H1 (cell line): ENCODE data around the gene PSMD9. TPM values are rescaled to one million over a fixed set of nuclear protein-coding genes. Genes with fewer than 3 reads are reported as not detected.

Experiments used
- CTCF ChIA-PET: fragments of 300-600 bp; sonication (Branson Sonifier 250); formaldehyde crosslinking; loops from one replicate; lab custom pipeline; 2021; ENCODE audit not compliant: partially characterized antibody; lab: Charles Lee
- POLR2A ChIA-PET: fragments of 300-600 bp; sonication (Branson Sonifier 250); formaldehyde crosslinking; loops from one replicate; lab custom pipeline; 2021; ENCODE audit warnings: inconsistent platforms; ENCODE audit not compliant: partially characterized antibody; lab: Charles Lee
- DNase-seq, 2 experiments: peaks; one replicate each; pipeline versions ENCODE4 v3.0.0 to v3.0.0-alpha.2; 2010 to 2022; ENCODE audit warnings: low spot score in 2 of 2, low read depth in 1 of 2, mixed read lengths in 1 of 2
- FAIRE-seq: peaks from 2 replicates; lab custom pipeline; 2011; peaks lifted over from hg19 to GRCh38; lab: Jason Lieb, UNC
- H2AFZ ChIP-seq: 2 replicates; pipeline ENCODE4 v1.8.1; 2012; ENCODE audit warnings: low read length, inconsistent platforms
- H2AK5ac ChIP-seq: 2 replicates; pipeline ENCODE4 v1.6.1; 2013; ENCODE audit warnings: low read depth, low read length
- H2BK120ac ChIP-seq: replicated peaks from 2 replicates; pipeline ENCODE3; 2013; ENCODE audit warnings: low read depth, low read length, inconsistent platforms
- H2BK12ac ChIP-seq: 2 replicates; pipeline ENCODE4 v1.6.1; 2013; ENCODE audit warnings: low read depth, low read length
- H2BK15ac ChIP-seq: 2 replicates; pipeline ENCODE4 v1.6.1; 2013; ENCODE audit warnings: low read length
- H2BK20ac ChIP-seq: 2 replicates; pipeline ENCODE4 v1.6.1; 2013; ENCODE audit warnings: low read length
- H2BK5ac ChIP-seq: 2 replicates; pipeline ENCODE4 v1.6.1; 2013; ENCODE audit warnings: low read depth, low read length
- H3K14ac ChIP-seq: 2 replicates; pipeline ENCODE4 v1.6.1; 2013; ENCODE audit warnings: inconsistent platforms; ENCODE audit not compliant: insufficient read length
- H3K18ac ChIP-seq: 2 replicates; pipeline ENCODE4 v1.6.1; 2013; ENCODE audit warnings: low read length; ENCODE audit errors: extremely low read depth
- H3K23ac ChIP-seq: 2 replicates; pipeline ENCODE4 v1.6.1; 2013; ENCODE audit warnings: inconsistent platforms; ENCODE audit not compliant: insufficient read length
- H3K23me2 ChIP-seq: 2 replicates; pipeline ENCODE4 v1.6.1; 2013; ENCODE audit warnings: low read depth, low read length
- H3K27ac ChIP-seq: 2 replicates; pipeline ENCODE4 v1.6.1; 2011; ENCODE audit warnings: low read depth, low read length, inconsistent platforms
- H3K27me3 ChIP-seq, 4 experiments: replicated peaks in 1 of 4; 1 replicate in 1 of 4; 2 replicates in 3 of 4; pipeline versions ENCODE4 v1.6.1 to v1.8.1; 2011 to 2013; ENCODE audit warnings: low read length in 3 of 4, mild to moderate bottlenecking in 3 of 4, inconsistent platforms in 2 of 4, mixed read lengths in 2 of 4, moderate library complexity in 1 of 4; ENCODE audit not compliant: control insufficient read depth in 3 of 4, insufficient read depth in 3 of 4; ENCODE audit errors: extremely low read depth in 1 of 4
- H3K36me3 ChIP-seq, 4 experiments: 2 replicates each; pipeline versions ENCODE4 v1.6.1 to v1.8.1; 2011 to 2013; ENCODE audit warnings: mild to moderate bottlenecking in 4 of 4, low read length in 3 of 4, moderate library complexity in 2 of 4, control low read depth in 1 of 4, inconsistent platforms in 1 of 4; ENCODE audit not compliant: insufficient read depth in 4 of 4, control insufficient read depth in 2 of 4
- H3K4ac ChIP-seq: replicated peaks from 2 replicates; pipeline ENCODE3; 2013; ENCODE audit warnings: low read length, low read depth, mixed read lengths, inconsistent platforms; ENCODE audit not compliant: insufficient read length
- H3K4me1 ChIP-seq, 4 experiments: replicated peaks in 1 of 4; 1 replicate in 1 of 4; 2 replicates in 3 of 4; pipeline versions ENCODE4 v1.6.1 to v1.8.1; 2011 to 2013; ENCODE audit warnings: low read length in 3 of 4, inconsistent platforms in 2 of 4, mixed read lengths in 1 of 4; ENCODE audit not compliant: insufficient read depth in 4 of 4, control insufficient read depth in 3 of 4
- H3K4me2 ChIP-seq, 2 experiments: 2 replicates each; pipeline versions ENCODE4 v1.6.1 to v1.8.1; 2011 to 2013; ENCODE audit warnings: low read depth in 2 of 2, low read length in 2 of 2, control low read depth in 1 of 2, inconsistent platforms in 1 of 2, mild to moderate bottlenecking in 1 of 2; ENCODE audit not compliant: insufficient read depth in 1 of 2
- H3K4me3 ChIP-seq, 4 experiments: fragments of 200-600, 300-600 bp in 1 of 4; sonication (generic), shearing (Covaris generic), sonication (Bioruptor Twin) in 1 of 4; 2 replicates each; pipeline versions ENCODE4 v1.5.1 to v1.8.1; 2011 to 2016; ENCODE audit warnings: low read length in 4 of 4, low read depth in 3 of 4, control low read depth in 2 of 4, inconsistent platforms in 2 of 4, mild to moderate bottlenecking in 2 of 4, mixed read lengths in 1 of 4, moderate library complexity in 1 of 4; ENCODE audit not compliant: insufficient read depth in 2 of 4; ENCODE audit errors: extremely low read depth in 1 of 4
- H3K56ac ChIP-seq: replicated peaks from 2 replicates; pipeline ENCODE3; 2013; ENCODE audit warnings: low read depth, mild to moderate bottlenecking, mixed read lengths, low read length, inconsistent platforms; ENCODE audit not compliant: insufficient read length
- H3K79me1 ChIP-seq: 2 replicates; pipeline ENCODE4 v1.6.1; 2013; ENCODE audit warnings: low read depth, low read length, control low read depth
- H3K79me2 ChIP-seq, 2 experiments: 2 replicates each; pipeline versions ENCODE4 v1.6.1 to v1.8.1; 2012 to 2013; ENCODE audit warnings: low read length in 2 of 2, mild to moderate bottlenecking in 2 of 2, inconsistent platforms in 1 of 2; ENCODE audit not compliant: insufficient read depth in 2 of 2, control insufficient read depth in 1 of 2
- H3K9ac ChIP-seq, 4 experiments: replicated peaks in 1 of 4; 1 replicate in 1 of 4; 2 replicates in 3 of 4; pipeline versions ENCODE4 v1.6.1 to v1.8.1; 2011 to 2013; ENCODE audit warnings: low read depth in 3 of 4, low read length in 3 of 4, control low read depth in 2 of 4, mild to moderate bottlenecking in 2 of 4, moderate library complexity in 2 of 4, inconsistent platforms in 1 of 4; ENCODE audit errors: extremely low read depth in 1 of 4
- H3K9me3 ChIP-seq, 2 experiments: 2 replicates each; pipeline versions ENCODE4 v1.6.1 to v1.8.1; 2012 to 2013; ENCODE audit warnings: mild to moderate bottlenecking in 2 of 2, moderate library complexity in 2 of 2, control low read depth in 1 of 2, inconsistent platforms in 1 of 2, low read depth in 1 of 2, low read length in 1 of 2, mixed read lengths in 1 of 2; ENCODE audit not compliant: insufficient read depth in 2 of 2
- H4K20me1 ChIP-seq, 2 experiments: replicated peaks in 1 of 2; 2 replicates each; pipeline versions ENCODE3 to v1.8.1; 2011 to 2013; ENCODE audit warnings: inconsistent platforms in 2 of 2, low read length in 2 of 2, mild to moderate bottlenecking in 1 of 2; ENCODE audit not compliant: insufficient read depth in 2 of 2, control insufficient read depth in 1 of 2
- H4K5ac ChIP-seq: 2 replicates; pipeline ENCODE4 v1.6.1; 2013; ENCODE audit warnings: low read length, low read depth, mixed read lengths, inconsistent platforms; ENCODE audit not compliant: insufficient read length
- H4K8ac ChIP-seq: 2 replicates; pipeline ENCODE4 v1.8.0; 2013; ENCODE audit warnings: mild to moderate bottlenecking, moderate library complexity, low read length, inconsistent platforms; ENCODE audit not compliant: insufficient read depth; ENCODE audit errors: extremely low read depth
- H4K91ac ChIP-seq: replicated peaks from 2 replicates; pipeline ENCODE3; 2013; ENCODE audit warnings: low read length, mixed read lengths, inconsistent platforms; ENCODE audit not compliant: insufficient read length
- CHD1 ChIP-seq: IDR thresholded peaks from 2 replicates; pipeline ENCODE4 v1.6.1; 2012; ENCODE audit warnings: low read depth, low read length, improper control_type of control experiment
- SIRT6 ChIP-seq: IDR thresholded peaks from one replicate; pipeline ENCODE4 v1.7.1; 2012; ENCODE audit warnings: low read length, inconsistent platforms
- WGBS, 2 experiments: shearing (Covaris generic) in 1 of 2; methylation state at CpG; one replicate each; pipeline versions ENCODE4 v1.1.6 to v1.1.7; 2013 to 2015; ENCODE audit warnings: low lambda C conversion rate in 2 of 2, mixed read lengths in 2 of 2, inconsistent platforms in 1 of 2, low coverage in 1 of 2, missing lambda C conversion rate in 1 of 2; ENCODE audit not compliant: insufficient replicate concordance in 2 of 2, insufficient coverage in 1 of 2, insufficient read length in 1 of 2; ENCODE audit errors: extremely low coverage in 1 of 2, missing lambda C conversion rate in 1 of 2; 5-methylcytosine and 5-hydroxymethylcytosine counted together
- polyA plus RNA-seq, 7 experiments: library from polyadenylated mRNA; depleted of rRNA in 3 of 7; stranded (reverse) in 5 of 7; unstranded in 2 of 7; fragments of >200 nt in 5 of 7; fragments of 200-250 nt in 2 of 7; gene quantifications; 1 replicate in 5 of 7; 2 replicates in 1 of 7; 4 replicates in 1 of 7; pipeline versions ENCODE4 v1.2.1 to v1.2.3, GENCODE V29; 2011 to 2013; ENCODE audit warnings: missing spikeins in 2 of 7, mixed read lengths in 2 of 7
- total RNA-seq: library from RNA; stranded (reverse); fragmentation: NEBNext Ultra II Directional; extraction: Animal tissue kit (Norgen Biotek cat#: 25700); gene quantifications from 2 replicates; pipeline ENCODE4 v1.2.1, GENCODE V29; 2021

Gene PSMD9
- total and polyA plus RNA-seq, 2 of the 8 experiments (the other 6 are each of a cell fraction or from before 2014, with no cell fraction given) = 28.8 to 36.1 TPM

- Histone ChIP-seq H2AK5ac (no peak overlapping the region), H3K23me2 (peaks cover 4% of the 10 kb centered on the region; the same call in 1 of the 2 replicates), H2BK20ac (no peak overlapping the region), H3K9ac (no peak overlapping the region; a peak in 1 of 7 replicates), H4K5ac (no peak overlapping the region), H4K91ac (no peak overlapping the region), H2BK5ac (no peak overlapping the region), H3K4me2 (no peak overlapping the region), H3K36me3 (peaks cover 0 to 13% (median 0%) of the 10 kb centered on the region in 4 experiments; a peak in 2 of 8 replicates), H3K79me1 (no peaks in the 10 kb centered on the region), H3K27ac (no peak overlapping the region), H3K79me2 (no peaks in the 10 kb centered on the region), H3K56ac (no peak overlapping the region), H2BK12ac (no peak overlapping the region), H3K4me3 (no peak overlapping the region), H3K4ac (no peak overlapping the region), H4K20me1 (no peaks in the 10 kb centered on the region), H3K23ac (no peak overlapping the region), H3K18ac (no peak overlapping the region), H3K9me3 (no peaks in the 10 kb centered on the region), H3K27me3 (no peaks in the 10 kb centered on the region), H3K14ac (no peak overlapping the region), H2BK15ac (no peak overlapping the region), H2AFZ (no peak overlapping the region), H2BK120ac (no peak overlapping the region), H4K8ac (no peak overlapping the region), H3K4me1 (peaks cover 0 to 7% (median 2%) of the 10 kb centered on the region in 4 experiments; a peak in 4 of 7 replicates)
- no peak for DNase-seq
- WGBS, 2 experiments = 78% methylated on average over 5 of the region's 5 CpGs; no CpG with 5 or more reads in 1 of the 2 experiments
- ChIA-PET CTCF (interaction anchor here (0.9 to 3.4 kb wide), 7 partner anchors 21 to 147 kb away, joined by 3 to 13 read pairs (median 3); partner anchors contain the start of gene RHOF), POLR2A (interaction anchor here (0.6 to 1.0 kb wide), 4 partner anchors 9 to 1623 kb away, joined by 3 to 4 read pairs (median 3); no protein-coding TSS in a partner anchor)
- TF ChIP-seq SIRT6 = no peak
- TF ChIP-seq CHD1 = no peak
- no peak for FAIRE-seq
Observed at GRCh38 chr12:121915841-121916321, 27.3 kb downstream of the PSMD9 start.
